T-helper 17 cell (primary cell): ENCODE results near the gene SETD2. TPM values are rescaled to one million over a fixed set of nuclear protein-coding genes. Genes with fewer than 3 reads are reported as not detected.
"Not testable (repeated sequence)": the region's sequence is repeated elsewhere in the genome, so short reads cannot be mapped to it uniquely, and the experiment has no call there.

ENCODE experiments used
- ATAC-seq: fragments of 150-1000 bp; cut with Tn5 transposase; 2 replicates; pipeline ENCODE4 v1.10.0; 2021; ENCODE audit warnings: mild to moderate bottlenecking, moderate library complexity
- DNase-seq, 3 donors: peaks; one replicate each; pipeline versions ENCODE4 v3.0.0 to v3.0.0-alpha.2; 2020 to 2021
- H3K9me3 ChIP-seq: one replicate; pipeline ENCODE4 v1.7.0; 2013; ENCODE audit warnings: low read length, mild to moderate bottlenecking; ENCODE audit not compliant: control insufficient read depth, poor library complexity, severe bottlenecking
- H3K27ac Mint-ChIP-seq: one replicate; pipeline ENCODE4 v1.8.0; 2022; ENCODE audit warnings: mild to moderate bottlenecking, moderate library complexity, mixed read lengths
- H3K27me3 Mint-ChIP-seq: one replicate; pipeline ENCODE4 v1.8.0; 2022; ENCODE audit warnings: mixed read lengths
- H3K36me3 Mint-ChIP-seq: one replicate; pipeline ENCODE4 v1.8.0; 2022; ENCODE audit warnings: low read depth, mixed read lengths
- H3K4me1 Mint-ChIP-seq: one replicate; pipeline ENCODE4 v1.8.0; 2022; ENCODE audit warnings: mild to moderate bottlenecking, mixed read lengths
- H3K4me3 Mint-ChIP-seq: one replicate; pipeline ENCODE4 v1.8.0; 2022; ENCODE audit warnings: mild to moderate bottlenecking, moderate library complexity, mixed read lengths
- total RNA-seq, 4 donors: library from RNA in 2 of 4; stranded (reverse) in 2 of 4; gene quantifications; one replicate each; pipeline ENCODE4 v1.2.3 and lab custom pipeline; 2022 to 2026

The SETD2 gene
- total RNA-seq, 2 donors from 2014 or later, result 76.1 to 86.9 TPM

GRCh38 chr3:47034868-47035489 lies 128.9 kb downstream of the SETD2 start:
- peaks cover 27% of the 10 kb centered on the region for H3K4me1 Mint-ChIP-seq
- H3K9me3 ChIP-seq, result no peaks in the 10 kb centered on the region
- H3K27me3 Mint-ChIP-seq, result no peaks in the 10 kb centered on the region
- ATAC-seq (no peak), DNase-seq (no peak)
- H3K27ac Mint-ChIP-seq, result peak overlapping the region; percentile 88
- H3K4me3 Mint-ChIP-seq, result no peak overlapping the region
- H3K36me3 Mint-ChIP-seq, result peaks cover 3% of the 10 kb centered on the region

GRCh38 chr3:47031041-47031440 lies 132.9 kb downstream of the SETD2 start:
- peak; percentile 80 for ATAC-seq
- not testable (repeated sequence) for H3K9me3 ChIP-seq, DNase-seq, H3K27me3 Mint-ChIP-seq, H3K36me3 Mint-ChIP-seq
- Mint-ChIP-seq H3K4me3 (peak overlapping the region; percentile 31), H3K4me1 (peaks cover 22% of the 10 kb centered on the region), H3K27ac (peak overlapping the region; percentile 88)

- peaks cover 35% of the 10 kb centered on the region for H3K4me1 Mint-ChIP-seq
- no peak overlapping the region for H3K4me3 Mint-ChIP-seq
- no peak for ATAC-seq
- DNase-seq, result no peak
- H3K27me3 Mint-ChIP-seq, result no peaks in the 10 kb centered on the region
- peaks cover 5% of the 10 kb centered on the region for H3K36me3 Mint-ChIP-seq
- H3K9me3 ChIP-seq, result no peaks in the 10 kb centered on the region
- no peak overlapping the region for H3K27ac Mint-ChIP-seq
These were observed 135.2 kb downstream of the SETD2 start for GRCh38 chr3:47028667-47029066.

- Mint-ChIP-seq H3K27me3 (no peaks in the 10 kb centered on the region), H3K27ac (no peak overlapping the region), H3K4me3 (no peak overlapping the region), H3K36me3 (peaks cover 4% of the 10 kb centered on the region), H3K4me1 (peaks cover 35% of the 10 kb centered on the region)
- H3K9me3 ChIP-seq, result no peaks in the 10 kb centered on the region
- ATAC-seq (no peak), DNase-seq (no peak)
These were observed 135.8 kb downstream of the SETD2 start for GRCh38 chr3:47028146-47028545.

- ATAC-seq, H3K27me3 Mint-ChIP-seq, H3K36me3 Mint-ChIP-seq, H3K4me3 Mint-ChIP-seq, DNase-seq, H3K9me3 ChIP-seq: not testable (repeated sequence)
- peaks cover 28% of the 10 kb centered on the region for H3K4me1 Mint-ChIP-seq
- H3K27ac Mint-ChIP-seq, result peak overlapping the region; percentile 81
These were observed 137.5 kb downstream of the SETD2 start for GRCh38 chr3:47026432-47026831.

- no peak for ATAC-seq
- Mint-ChIP-seq H3K27me3 (no peaks in the 10 kb centered on the region), H3K4me1 (peaks cover 18% of the 10 kb centered on the region), H3K4me3 (no peak overlapping the region), H3K27ac (peak overlapping the region; percentile 81), H3K36me3 (peaks cover 2% of the 10 kb centered on the region)
- no peak for DNase-seq
- no peaks in the 10 kb centered on the region for H3K9me3 ChIP-seq
These were observed 139.0 kb downstream of the SETD2 start for GRCh38 chr3:47024932-47025331.

- ATAC-seq (no peak), DNase-seq (no peak)
- Mint-ChIP-seq H3K27me3 (no peaks in the 10 kb centered on the region), H3K27ac (peak overlapping the region; percentile 94), H3K4me3 (no peak overlapping the region), H3K4me1 (peaks cover 32% of the 10 kb centered on the region), H3K36me3 (peaks cover 6% of the 10 kb centered on the region)
- H3K9me3 ChIP-seq, result no peaks in the 10 kb centered on the region
These were observed 141.3 kb downstream of the SETD2 start for GRCh38 chr3:47022641-47023071.

- no peak for ATAC-seq
- Mint-ChIP-seq H3K36me3 (peaks cover 6% of the 10 kb centered on the region), H3K4me3 (no peak overlapping the region), H3K4me1 (peaks cover 35% of the 10 kb centered on the region), H3K27ac (peak overlapping the region; percentile 94), H3K27me3 (no peaks in the 10 kb centered on the region)
- H3K9me3 ChIP-seq, result no peaks in the 10 kb centered on the region
- no peak for DNase-seq
These were observed 143.6 kb downstream of the SETD2 start for GRCh38 chr3:47020311-47020710.

- peaks cover 6% of the 10 kb centered on the region for H3K36me3 Mint-ChIP-seq
- H3K27ac Mint-ChIP-seq, result peak overlapping the region; percentile 94
- H3K4me1 Mint-ChIP-seq, result peaks cover 29% of the 10 kb centered on the region
- H3K27me3 Mint-ChIP-seq, result no peaks in the 10 kb centered on the region
- H3K9me3 ChIP-seq, result no peaks in the 10 kb centered on the region
- ATAC-seq (no peak), DNase-seq (no peak)
- H3K4me3 Mint-ChIP-seq, result no peak overlapping the region
These were observed 144.7 kb downstream of the SETD2 start for GRCh38 chr3:47019201-47019600.

- no peaks in the 10 kb centered on the region for H3K9me3 ChIP-seq
- Mint-ChIP-seq H3K27ac (peak overlapping the region; percentile 94), H3K36me3 (peaks cover 6% of the 10 kb centered on the region), H3K4me1 (peaks cover 29% of the 10 kb centered on the region), H3K4me3 (peak overlapping the region; percentile 49), H3K27me3 (no peaks in the 10 kb centered on the region)
- DNase-seq (no peak), ATAC-seq (no peak)
These were observed 145.7 kb downstream of the SETD2 start for GRCh38 chr3:47018269-47018611.

GRCh38 chr3:47017504-47018268 lies 146.2 kb downstream of the SETD2 start:
- no peak for DNase-seq
- peak overlapping the region; percentile 94 for H3K27ac Mint-ChIP-seq
- H3K4me1 Mint-ChIP-seq, result peaks cover 29% of the 10 kb centered on the region
- peaks cover 6% of the 10 kb centered on the region for H3K36me3 Mint-ChIP-seq
- H3K4me3 Mint-ChIP-seq, result no peak overlapping the region
- no peaks in the 10 kb centered on the region for H3K9me3 ChIP-seq
- no peaks in the 10 kb centered on the region for H3K27me3 Mint-ChIP-seq
- peak; percentile 4 for ATAC-seq

- peak; percentile 68 for ATAC-seq
- H3K4me1 Mint-ChIP-seq, result peaks cover 29% of the 10 kb centered on the region
- H3K27ac Mint-ChIP-seq, result peak overlapping the region; percentile 94
- no peaks in the 10 kb centered on the region for H3K27me3 Mint-ChIP-seq
- H3K9me3 ChIP-seq, result no peaks in the 10 kb centered on the region
- DNase-seq, result no peak
- H3K4me3 Mint-ChIP-seq, result peak overlapping the region; percentile 25
- peaks cover 6% of the 10 kb centered on the region for H3K36me3 Mint-ChIP-seq
These were observed 146.9 kb downstream of the SETD2 start for GRCh38 chr3:47016934-47017435.

- ATAC-seq (no peak), DNase-seq (no peak)
- Mint-ChIP-seq H3K4me3 (no peak overlapping the region), H3K4me1 (peaks cover 36% of the 10 kb centered on the region), H3K36me3 (peaks cover 6% of the 10 kb centered on the region), H3K27me3 (no peaks in the 10 kb centered on the region), H3K27ac (peak overlapping the region; percentile 94)
- H3K9me3 ChIP-seq, result no peaks in the 10 kb centered on the region
These were observed 147.6 kb downstream of the SETD2 start for GRCh38 chr3:47016086-47016933.
